HG03442 (cell line): ENCODE results near the gene ANO4.

Experiments
- ATAC-seq: cut with Tn5 transposase; IDR thresholded peaks from one replicate; pipeline ENCODE4 v1.9.1; 2021; ENCODE audit warnings: mild to moderate bottlenecking, moderate library complexity; ENCODE audit not compliant: unreplicated experiment

The ANO4 gene

GRCh38 chr12:100801320-100801719, 6.7 kb downstream of the ANO4 start:
- ATAC-seq, result no peak

GRCh38 chr12:100808777-100809176, 14.2 kb downstream of the ANO4 start:
- no peak for ATAC-seq

- ATAC-seq, result no peak
Measured at GRCh38 chr12:100820314-100820713, 25.7 kb downstream of the ANO4 start.

- no peak for ATAC-seq
Measured at GRCh38 chr12:100823963-100824362, 29.4 kb downstream of the ANO4 start.

GRCh38 chr12:100824476-100824875, 29.9 kb downstream of the ANO4 start:
- no peak for ATAC-seq

GRCh38 chr12:100826323-100826722, 31.7 kb downstream of the ANO4 start:
- no peak for ATAC-seq

- peak; percentile 57 for ATAC-seq
Measured at GRCh38 chr12:100827901-100828520, 33.4 kb downstream of the ANO4 start.

- ATAC-seq, result no peak
Measured at GRCh38 chr12:100830003-100830795, 35.6 kb downstream of the ANO4 start.

- no peak for ATAC-seq
Measured at GRCh38 chr12:100833282-100833681, 38.7 kb downstream of the ANO4 start.

GRCh38 chr12:100840748-100841147, 46.2 kb downstream of the ANO4 start:
- no peak for ATAC-seq

- no peak for ATAC-seq
Measured at GRCh38 chr12:100842156-100842555, 47.6 kb downstream of the ANO4 start.

- ATAC-seq, result no peak
Measured at GRCh38 chr12:100843061-100843460, 48.5 kb downstream of the ANO4 start.

GRCh38 chr12:100845095-100845494, 50.5 kb downstream of the ANO4 start:
- no peak for ATAC-seq

- ATAC-seq, result no peak
Measured at GRCh38 chr12:100851637-100852036, 57.1 kb downstream of the ANO4 start.

GRCh38 chr12:100857418-100857817, 62.8 kb downstream of the ANO4 start:
- no peak for ATAC-seq

GRCh38 chr12:100857971-100858370, 63.4 kb downstream of the ANO4 start:
- no peak for ATAC-seq

GRCh38 chr12:100858656-100859055, 64.1 kb downstream of the ANO4 start:
- ATAC-seq, result no peak

- no peak for ATAC-seq
Measured at GRCh38 chr12:100859063-100859627, 64.6 kb downstream of the ANO4 start.

GRCh38 chr12:100860611-100861010, 66.0 kb downstream of the ANO4 start:
- no peak for ATAC-seq

- ATAC-seq, result no peak
Measured at GRCh38 chr12:100862676-100863075, 68.1 kb downstream of the ANO4 start.

GRCh38 chr12:100864366-100864765, 69.8 kb downstream of the ANO4 start:
- ATAC-seq, result no peak
